ENCODE data around the gene TMEM170A.
A peak's percentile ranks its signal among the peaks of the same experiment; 100 is the strongest.

The TMEM170A gene

GRCh38 chr16:75416904-75417565 is 47.5 kb downstream of the TMEM170A start:
- DNase-seq (ENCODE audit: low read depth, low spot score) = no peak
- no peak overlapping the region for H3K4me3 ChIP-seq (ENCODE audit: low read length)

GRCh38 chr16:75415169-75415905 is 49.2 kb downstream of the TMEM170A start:
- no peak for DNase-seq (ENCODE audit: low read depth, low spot score)
- H3K4me3 ChIP-seq (ENCODE audit: low read length) = no peak overlapping the region

GRCh38 chr16:75413951-75414350 is 50.5 kb downstream of the TMEM170A start:
- DNase-seq (ENCODE audit: low read depth, low spot score) = no peak
- no peak overlapping the region for H3K4me3 ChIP-seq (ENCODE audit: low read length)

- DNase-seq (ENCODE audit: low read depth, low spot score) = no peak
- no peak overlapping the region for H3K4me3 ChIP-seq (ENCODE audit: low read length)
Measured at GRCh38 chr16:75406943-75407342, 57.5 kb downstream of the TMEM170A start.

- peak; percentile 34 for DNase-seq (ENCODE audit: low read depth, low spot score)
Measured at GRCh38 chr16:75402821-75403475, 61.5 kb downstream of the TMEM170A start.

GRCh38 chr16:75402159-75402820 is 62.2 kb downstream of the TMEM170A start:
- no peak for DNase-seq (ENCODE audit: low read depth, low spot score)
- no peak overlapping the region for H3K4me3 ChIP-seq (ENCODE audit: low read length)

More at GRCh38 chr16:75402821-75403475, 61.5 kb downstream of the TMEM170A start:
- no peak overlapping the region for H3K4me3 ChIP-seq (ENCODE audit: low read length)

- no peak for DNase-seq (ENCODE audit: low read depth, low spot score)
- H3K4me3 ChIP-seq (ENCODE audit: low read length) = no peak overlapping the region
Measured at GRCh38 chr16:75401691-75402090, 62.8 kb downstream of the TMEM170A start.

GRCh38 chr16:75398333-75398732 is 66.2 kb downstream of the TMEM170A start:
- H3K4me3 ChIP-seq (ENCODE audit: low read length) = no peak overlapping the region
- DNase-seq (ENCODE audit: low read depth, low spot score) = no peak

- H3K4me3 ChIP-seq (ENCODE audit: low read length) = no peak overlapping the region
- no peak for DNase-seq (ENCODE audit: low read depth, low spot score)
Measured at GRCh38 chr16:75394941-75395340, 69.5 kb downstream of the TMEM170A start.
